ENCODE data around the gene MRPL17. TPM values are rescaled to one million over a fixed set of nuclear protein-coding genes. Genes with fewer than 3 reads are reported as not detected.

The MRPL17 gene
- total RNA-seq, 1 experiment from 2014 or later: 77.1 TPM

GRCh38 chr11:6656936-6657335 is 26.2 kb downstream of the MRPL17 start:
- DNase-seq (ENCODE audit: low spot score) (no peak), ATAC-seq (peak; percentile 7; the same call in 1 of the 2 replicates)
- Mint-ChIP-seq H3K9me3 (no peaks in the 10 kb centered on the region), H3K4me3 (peak overlapping the region; percentile 79), H3K4me1 (peaks cover 11% of the 10 kb centered on the region), H3K27ac (no peak overlapping the region), H3K27me3 (ENCODE audit: low read depth) (peaks cover 19% of the 10 kb centered on the region), H3K36me3 (no peaks in the 10 kb centered on the region)
- TF ChIP-seq CDX4 (CRISPR knock-in tag; IDR thresholded peaks at IDR 0.05; ENCODE audit: borderline replicate concordance) (no peak), HMGA2 (CRISPR knock-in tag; IDR thresholded peaks at IDR 0.05) (no peak)
- ChIA-PET POLR2A (no interaction called here), CTCF (interaction anchor here (2.3 kb wide), 1 partner anchor 11 kb away, joined by 14 read pairs; no protein-coding TSS in a partner anchor)

- TF ChIP-seq USF1 (CRISPR knock-in tag; IDR thresholded peaks at IDR 0.05): no peak
- no peak for TF ChIP-seq ELF4 (CRISPR knock-in tag; IDR thresholded peaks at IDR 0.05; ENCODE audit: low read depth)
- no peak for TF ChIP-seq ZNF263 (CRISPR knock-in tag; IDR thresholded peaks at IDR 0.05; ENCODE audit: low read depth)
- TF ChIP-seq E2F1 (CRISPR knock-in tag; IDR thresholded peaks at IDR 0.05): no peak
- TF ChIP-seq IRF1 (CRISPR knock-in tag; IDR thresholded peaks at IDR 0.05): no peak
- no peak for TF ChIP-seq HMGXB4 (CRISPR knock-in tag; IDR thresholded peaks at IDR 0.05)
- no peak for TF ChIP-seq ZNF416 (CRISPR knock-in tag; IDR thresholded peaks at IDR 0.05)
- TF ChIP-seq SMAD3 (CRISPR knock-in tag; IDR thresholded peaks at IDR 0.05; ENCODE audit: borderline replicate concordance): no peak
- no peak for TF ChIP-seq ERG (CRISPR knock-in tag; IDR thresholded peaks at IDR 0.05)
- no peak for TF ChIP-seq MYBL2 (CRISPR knock-in tag; IDR thresholded peaks at IDR 0.05)
- TF ChIP-seq ATF1 (CRISPR knock-in tag; IDR thresholded peaks at IDR 0.05): no peak
- POLR2A ChIA-PET: no interaction called here
- no peaks in the 10 kb centered on the region for H3K36me3 Mint-ChIP-seq
- CTCF ChIA-PET: interaction anchor here (2.3 kb wide), 1 partner anchor 11 kb away, joined by 14 read pairs; no protein-coding TSS in a partner anchor
- peak overlapping the region; percentile 79 for H3K4me3 Mint-ChIP-seq
- H3K4me1 Mint-ChIP-seq: peaks cover 11% of the 10 kb centered on the region
- H3K27ac Mint-ChIP-seq: no peak overlapping the region
- H3K9me3 Mint-ChIP-seq: no peaks in the 10 kb centered on the region
- DNase-seq (ENCODE audit: low spot score) (no peak), ATAC-seq (no peak)
- peaks cover 19% of the 10 kb centered on the region for H3K27me3 Mint-ChIP-seq (ENCODE audit: low read depth)
These were observed 26.6 kb downstream of the MRPL17 start for GRCh38 chr11:6656584-6656915.

- peak; percentile 63 for ATAC-seq
- TF ChIP-seq MXD4 (CRISPR knock-in tag; IDR thresholded peaks at IDR 0.05; ENCODE audit: borderline replicate concordance) (no peak), ZNF512 (CRISPR knock-in tag; IDR thresholded peaks at IDR 0.05; ENCODE audit: borderline replicate concordance) (peak; percentile 84; the same call in 1 of the 2 replicates)
- CTCF ChIA-PET: interaction anchor here (1.0 to 2.3 kb wide), 5 partner anchors 12 to 277 kb away, joined by 3 to 14 read pairs (median 5); partner anchors contain the start of gene MRPL17
- POLR2A ChIA-PET: no interaction called here
- Mint-ChIP-seq H3K4me1 (peaks cover 11% of the 10 kb centered on the region), H3K36me3 (no peaks in the 10 kb centered on the region), H3K27ac (no peak within 1 kb of the TSS), H3K27me3 (ENCODE audit: low read depth) (peaks cover 19% of the 10 kb centered on the region), H3K9me3 (no peaks in the 10 kb centered on the region), H3K4me3 (peak within 1 kb of the TSS; percentile 79)
- peak; percentile 63 for DNase-seq (ENCODE audit: low spot score)
These were observed 27.2 kb downstream of the MRPL17 start, which contains the start of gene DCHS1 for GRCh38 chr11:6655790-6656583. Gene DCHS1, minus strand, starts transcription at chr11:6655809. Its CDS starts 14,196 bp downstream, at chr11:6641613.
